HG03432 (cell line): ENCODE data around the gene SCYGR6.
"Not testable (repeated sequence)": the region's sequence is repeated elsewhere in the genome, so short reads cannot be mapped to it uniquely, and the experiment has no call there.

Source experiments
- ATAC-seq: cut with Tn5 transposase; IDR thresholded peaks from one replicate; pipeline ENCODE4 v1.9.1; 2021; ENCODE audit warnings: mild to moderate bottlenecking, moderate library complexity; ENCODE audit not compliant: unreplicated experiment

The SCYGR6 gene

DNA sequence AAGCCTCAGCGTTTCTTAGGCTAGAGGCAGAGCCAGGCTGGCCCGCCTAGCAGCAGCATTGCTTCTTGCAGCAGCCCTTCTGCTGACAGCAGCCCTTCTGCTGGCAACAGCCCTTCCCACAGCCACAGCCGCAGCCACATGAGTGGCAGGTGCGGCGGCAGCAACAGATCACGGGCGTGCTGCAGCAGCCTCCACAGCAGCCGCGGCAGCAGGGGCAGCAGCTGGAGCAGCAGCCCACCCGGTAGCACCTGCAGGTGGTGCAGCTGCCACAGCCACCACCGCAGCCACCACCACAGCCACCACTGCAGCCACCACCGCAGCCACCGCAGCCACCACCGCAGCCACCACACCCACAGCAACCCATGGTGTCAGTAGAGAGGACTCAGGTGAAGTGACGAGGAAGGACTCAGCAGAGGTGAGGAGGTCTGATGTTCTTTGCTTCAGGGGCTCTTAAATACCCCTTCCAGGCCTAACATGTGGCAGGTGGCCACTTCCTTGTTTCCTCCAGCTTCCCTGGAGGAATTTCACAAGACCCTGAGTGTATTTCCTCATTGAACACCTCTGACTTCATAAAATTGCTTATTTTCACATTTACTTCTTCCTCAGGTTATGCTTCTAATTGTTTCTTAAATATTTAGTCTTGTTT is at the start of gene SCYGR6:
TSS of gene SCYGR6 (minus strand) at position 364 of the 646 bp plus-strand sequence. CDS start at position 364, 0 bp downstream.
- no peak for ATAC-seq

DNA sequence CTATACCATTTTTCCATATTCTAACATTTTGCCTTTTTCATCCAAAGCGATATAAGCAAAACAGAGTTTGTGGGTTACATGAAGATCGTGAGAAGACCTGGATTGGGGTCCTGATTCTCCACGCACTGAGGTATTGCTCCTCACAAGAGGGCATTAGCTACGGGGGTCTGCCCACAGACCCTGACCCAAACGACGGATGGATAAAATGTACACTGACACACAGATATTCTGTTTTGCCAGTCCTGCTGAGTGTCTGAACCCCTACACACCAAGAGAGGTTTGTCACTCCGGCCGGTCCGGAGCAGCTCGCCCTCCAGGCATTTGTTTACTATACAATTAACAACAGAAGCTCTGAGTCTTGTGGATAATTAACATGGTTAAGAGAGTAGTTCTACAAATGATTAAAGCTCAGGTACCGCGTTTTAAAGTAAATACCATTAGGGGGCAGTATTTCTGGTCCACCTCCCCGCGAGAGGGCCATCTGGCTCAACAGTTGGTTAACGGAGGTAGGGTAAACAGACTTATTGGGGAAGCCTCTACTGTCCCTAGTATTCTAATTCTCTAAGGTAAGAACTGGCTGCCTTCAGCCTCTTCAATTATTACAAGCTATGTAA is 49.6 kb upstream of the SCYGR6 start:
- ATAC-seq, result no peak

GRCh38 chr2:227772932-227773331 is 48.4 kb upstream of the SCYGR6 start:
- no peak for ATAC-seq

DNA sequence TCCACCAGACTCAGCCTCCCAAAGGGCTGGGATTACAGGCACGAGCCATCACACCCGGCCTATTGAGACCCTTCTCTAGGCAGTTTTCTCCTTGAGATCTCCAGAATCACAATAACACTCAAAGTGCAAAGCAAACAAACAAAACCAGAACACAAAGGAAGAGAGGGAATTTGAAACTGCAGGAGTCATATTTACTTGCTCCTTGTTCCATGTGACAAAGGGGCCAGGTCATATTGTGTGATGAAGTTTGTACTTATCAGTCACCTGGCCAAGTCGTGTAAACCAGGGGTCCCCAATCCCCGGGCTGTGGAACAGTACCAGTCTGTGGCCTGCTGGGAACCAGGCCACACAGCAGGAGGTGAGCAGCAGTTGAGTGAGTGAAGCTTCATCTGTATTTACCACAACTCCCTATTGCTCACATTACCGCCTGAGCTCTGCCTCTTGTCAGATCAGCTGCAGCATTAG is 47.7 kb upstream of the SCYGR6 start:
- ATAC-seq, result no peak

DNA sequence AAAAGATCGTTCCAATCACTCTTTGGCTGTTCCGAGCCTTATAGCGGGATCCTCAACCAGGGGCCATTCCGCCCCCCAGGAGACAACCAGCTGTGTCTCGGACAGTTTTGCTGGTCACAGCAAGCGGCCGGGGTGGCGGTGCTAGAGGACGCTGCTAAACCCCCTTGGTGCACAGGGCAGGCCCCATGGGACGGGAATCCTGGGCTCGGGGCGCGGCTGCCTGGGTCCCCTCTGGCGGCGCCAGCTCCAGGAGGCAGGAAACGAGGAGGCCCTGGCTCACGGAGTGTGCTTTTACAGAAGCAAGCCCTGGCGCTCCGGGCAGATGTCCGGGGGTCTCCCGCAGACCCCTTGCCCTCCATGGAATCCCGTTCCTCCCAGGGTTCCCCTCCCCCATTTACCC is 43.3 kb upstream of the SCYGR6 start:
- no peak for ATAC-seq

- ATAC-seq, result peak; percentile 99
Measured at GRCh38 chr2:227766373-227766883, 41.9 kb upstream of the SCYGR6 start.

DNA sequence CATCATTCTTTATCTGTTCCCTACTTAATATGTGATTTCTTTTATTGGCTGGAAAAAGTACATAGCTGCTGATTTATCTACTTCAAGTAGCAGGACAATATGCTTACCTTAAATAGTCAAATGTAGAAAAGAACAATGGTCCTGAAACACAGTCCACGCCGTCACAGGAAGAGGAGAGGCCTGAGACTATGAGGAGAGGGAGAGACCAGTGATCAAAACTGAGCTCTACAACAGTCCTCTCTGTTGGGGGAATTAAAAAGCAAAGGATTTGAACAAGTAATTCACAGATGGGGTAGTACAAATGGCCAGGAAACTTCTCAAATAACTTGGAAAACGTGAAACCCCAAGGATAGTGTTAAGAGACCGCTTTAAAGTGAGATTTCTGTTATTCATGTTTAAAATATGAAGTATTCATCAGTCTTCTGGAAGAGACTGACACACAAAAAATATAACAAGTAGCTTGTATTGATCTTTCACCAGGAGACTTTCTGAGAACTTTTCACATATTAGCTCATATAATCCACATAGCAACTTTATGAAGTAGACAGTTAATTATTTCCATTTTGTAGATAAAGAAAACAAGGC is 41.3 kb upstream of the SCYGR6 start:
- peak; percentile 22 for ATAC-seq

DNA sequence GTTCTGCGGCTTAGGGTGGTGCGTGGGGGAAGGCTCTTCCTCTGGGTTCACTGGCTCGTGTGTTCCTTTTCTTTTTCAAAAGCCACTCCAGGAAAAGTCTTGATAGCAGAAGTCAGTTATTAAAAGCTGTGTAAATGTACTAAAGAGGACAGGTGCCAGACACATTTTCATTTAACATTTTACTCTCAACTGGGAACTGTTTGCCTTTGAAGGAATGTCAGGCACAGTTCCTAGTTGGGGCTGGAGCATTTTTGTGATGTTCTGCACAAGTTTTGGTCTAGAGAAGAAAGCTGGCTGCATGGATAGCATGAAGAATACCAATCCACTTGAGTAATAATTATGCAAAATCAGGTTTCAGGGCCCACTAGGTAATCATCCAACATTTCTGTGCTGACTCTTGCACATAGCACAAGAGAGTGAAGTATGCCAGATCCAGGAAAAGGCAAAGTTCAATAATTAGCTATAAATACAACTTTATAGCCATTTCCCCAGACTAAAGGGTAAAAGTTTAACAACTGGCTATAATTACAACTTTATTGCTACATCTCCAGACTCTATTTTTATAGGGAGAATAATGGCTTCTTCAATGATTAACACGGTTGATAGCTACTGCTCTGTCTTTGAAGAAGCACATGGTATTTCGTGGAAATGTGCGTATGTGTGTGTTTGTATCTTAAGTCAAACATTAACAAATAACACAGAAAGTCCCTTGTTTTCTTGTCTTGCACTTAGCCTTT is 37.4 kb upstream of the SCYGR6 start:
- no peak for ATAC-seq

GRCh38 chr2:227759411-227760118 is 35.0 kb upstream of the SCYGR6 start:
- ATAC-seq, result no peak

- ATAC-seq, result not testable (repeated sequence)
Measured at GRCh38 chr2:227756261-227756660, 31.7 kb upstream of the SCYGR6 start.

- no peak for ATAC-seq
Measured at GRCh38 chr2:227748079-227748478, 23.5 kb upstream of the SCYGR6 start.

DNA sequence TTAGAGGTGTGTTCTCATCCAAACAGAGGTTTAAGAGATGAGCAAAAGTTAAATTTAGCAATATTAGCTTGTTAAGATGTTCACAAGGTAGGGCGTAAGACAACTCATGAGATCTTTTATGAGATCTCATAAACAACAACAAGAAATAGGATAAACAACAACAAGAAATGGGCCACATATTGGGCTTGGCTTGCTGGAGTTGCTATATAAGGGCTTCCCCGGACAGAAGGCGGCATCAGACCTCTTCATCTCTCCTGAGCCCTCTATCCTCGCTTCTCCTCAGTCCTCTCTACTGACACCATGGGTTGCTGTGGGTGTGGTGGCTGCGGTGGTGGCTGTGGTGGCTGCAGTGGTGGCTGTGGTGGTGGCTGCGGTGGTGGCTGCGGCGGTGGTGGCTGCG is 21.0 kb upstream of the SCYGR6 start, which contains the start of gene SCYGR8:
TSS of gene SCYGR8 (plus strand) at position 301 of the 400 bp plus-strand sequence. CDS start at position 301, 0 bp downstream.
- no peak for ATAC-seq

DNA sequence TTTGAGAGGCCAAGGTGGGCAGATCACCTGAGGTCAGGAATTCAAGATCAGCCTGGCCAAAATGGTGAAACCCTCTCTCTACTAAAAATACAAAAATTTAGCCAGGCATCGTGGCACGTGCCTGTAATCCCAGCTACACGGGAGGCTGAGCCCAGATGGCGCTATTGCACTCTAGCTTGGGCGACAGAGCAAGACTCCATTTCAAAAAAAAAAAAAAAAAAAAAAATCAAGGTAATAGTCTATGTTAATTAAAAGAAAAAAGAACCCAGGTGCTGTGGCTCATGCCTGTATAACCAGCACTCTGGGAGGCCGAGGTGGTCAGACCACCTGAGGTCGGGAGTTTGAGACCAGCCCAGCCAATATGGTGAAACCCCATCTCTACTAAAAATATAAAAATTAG is 16.1 kb upstream of the SCYGR6 start:
- not testable (repeated sequence) for ATAC-seq

GRCh38 chr2:227739351-227739750 is 14.8 kb upstream of the SCYGR6 start:
- no peak for ATAC-seq

- no peak for ATAC-seq
Measured at GRCh38 chr2:227728035-227728434, 3.5 kb upstream of the SCYGR6 start, which contains the start of gene SCYGR7. SCYGR7 (plus strand) TSS chr2:227728335; CDS start chr2:227728335, 0 bp downstream.

DNA sequence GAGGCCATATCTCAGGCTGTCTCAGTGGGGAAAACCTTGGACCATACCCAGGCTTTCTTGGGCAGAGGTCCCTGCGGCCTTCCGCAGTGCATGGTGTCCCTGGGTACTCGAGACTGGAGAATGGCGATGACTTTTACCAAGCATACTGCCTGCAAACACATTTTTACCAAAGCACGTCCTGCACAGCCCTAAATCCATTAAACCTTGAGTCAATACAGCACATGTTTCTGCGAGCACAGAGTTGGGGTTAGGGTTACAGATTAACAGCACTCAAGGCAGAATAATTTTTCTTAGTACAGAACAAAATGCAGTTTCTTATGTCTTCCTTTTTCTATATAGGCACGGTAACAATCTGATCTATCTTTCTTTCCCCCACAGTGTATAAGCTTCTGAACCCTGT is 1.7 kb downstream of the SCYGR6 start:
- ATAC-seq, result not testable (repeated sequence)

DNA sequence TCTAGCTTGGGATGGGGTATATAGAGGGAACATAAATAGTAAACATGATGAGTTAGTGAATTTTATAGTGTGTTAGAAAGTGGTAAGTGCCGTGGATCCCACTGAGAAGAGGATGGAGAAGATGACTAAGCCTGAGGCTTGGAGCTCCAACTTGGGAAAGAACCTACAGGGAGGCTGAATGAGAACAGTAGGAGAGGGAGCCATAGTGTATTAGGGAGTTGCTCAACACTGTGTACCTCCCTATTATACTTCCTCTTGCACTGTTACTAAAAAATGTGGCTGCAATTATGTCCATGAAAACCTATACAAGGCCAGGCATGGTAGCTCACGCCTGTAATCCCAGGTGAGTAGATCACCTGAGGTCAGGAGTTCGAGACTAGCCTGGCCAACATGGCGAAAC is 3.9 kb downstream of the SCYGR6 start:
- ATAC-seq, result no peak

GRCh38 chr2:227719641-227720040 is 4.9 kb downstream of the SCYGR6 start:
- ATAC-seq, result no peak

- no peak for ATAC-seq
Measured at GRCh38 chr2:227717687-227718567, 6.6 kb downstream of the SCYGR6 start, which contains the start of gene SLC19A3. SLC19A3 (minus strand) TSS chr2:227718028; CDS start chr2:227702318, 15,710 bp downstream.
